Trophoblast cell (in vitro differentiated cells and primary cell): ENCODE measurements around the gene COL4A2.

ENCODE experiments used
- DNase-seq, 2 donors: peaks; one replicate each; pipeline ENCODE4 v3.0.0-alpha.2; 2016
- H2AFZ ChIP-seq: 2 replicates; pipeline ENCODE4 v1.6.1; 2013; ENCODE audit warnings: low read length, moderate library complexity, mild to moderate bottlenecking; ENCODE audit not compliant: insufficient read depth, poor library complexity
- H2AK5ac ChIP-seq: 2 replicates; pipeline ENCODE4 v1.6.1; 2013; ENCODE audit warnings: mild to moderate bottlenecking, low read length
- H2BK120ac ChIP-seq: 2 replicates; pipeline ENCODE4 v1.6.1; 2013; ENCODE audit warnings: low read length, mild to moderate bottlenecking, moderate library complexity; ENCODE audit not compliant: insufficient read depth, poor library complexity
- H2BK12ac ChIP-seq: 2 replicates; pipeline ENCODE4 v1.6.1; 2013; ENCODE audit warnings: mild to moderate bottlenecking, low read length, moderate library complexity
- H2BK5ac ChIP-seq: 2 replicates; pipeline ENCODE4 v1.6.1; 2013; ENCODE audit warnings: low read length, low read depth, moderate library complexity, mild to moderate bottlenecking; ENCODE audit not compliant: poor library complexity
- H3K14ac ChIP-seq: 2 replicates; pipeline ENCODE4 v1.6.1; 2013; ENCODE audit warnings: mild to moderate bottlenecking, low read length
- H3K18ac ChIP-seq: 2 replicates; pipeline ENCODE4 v1.6.1; 2013; ENCODE audit warnings: mild to moderate bottlenecking, low read length
- H3K23ac ChIP-seq: 2 replicates; pipeline ENCODE4 v1.6.1; 2013; ENCODE audit warnings: low read length
- H3K27ac ChIP-seq: 2 replicates; pipeline ENCODE4 v1.5.1; 2013; ENCODE audit warnings: low read depth, mild to moderate bottlenecking, inconsistent platforms, low read length, moderate library complexity
- H3K27me3 ChIP-seq: 2 replicates; pipeline ENCODE4 v1.6.1; 2013; ENCODE audit warnings: inconsistent platforms, mild to moderate bottlenecking, low read length, moderate library complexity; ENCODE audit not compliant: insufficient read depth
- H3K36me3 ChIP-seq, 2 experiments: 1 replicate in 1 of 2; 2 replicates in 1 of 2; pipeline ENCODE4 v1.6.1; 2013; ENCODE audit warnings: low read length in 2 of 2, mild to moderate bottlenecking in 2 of 2, moderate library complexity in 1 of 2; ENCODE audit not compliant: insufficient read depth in 2 of 2, control insufficient read depth in 1 of 2
- H3K4ac ChIP-seq: 2 replicates; pipeline ENCODE4 v1.6.1; 2013; ENCODE audit warnings: low read depth, mild to moderate bottlenecking, low read length, moderate library complexity
- H3K4me1 ChIP-seq, 2 experiments: 1 replicate in 1 of 2; 2 replicates in 1 of 2; pipeline ENCODE4 v1.6.1; 2013; ENCODE audit warnings: low read length in 2 of 2, mild to moderate bottlenecking in 2 of 2, moderate library complexity in 1 of 2; ENCODE audit not compliant: insufficient read depth in 2 of 2, control insufficient read depth in 1 of 2
- H3K4me2 ChIP-seq: 2 replicates; pipeline ENCODE4 v1.6.1; 2013; ENCODE audit warnings: inconsistent platforms, mild to moderate bottlenecking, low read length, moderate library complexity
- H3K4me3 ChIP-seq: 2 replicates; pipeline ENCODE4 v1.5.1; 2013; ENCODE audit warnings: mild to moderate bottlenecking, low read depth, low read length, inconsistent platforms
- H3K79me1 ChIP-seq: one replicate; pipeline ENCODE4 v1.6.1; 2013; ENCODE audit warnings: low read length
- H3K79me2 ChIP-seq: 2 replicates; pipeline ENCODE4 v1.6.1; 2013; ENCODE audit warnings: low read length, mild to moderate bottlenecking; ENCODE audit not compliant: control insufficient read depth, insufficient read depth, poor library complexity
- H3K9ac ChIP-seq: 2 replicates; pipeline ENCODE4 v1.6.1; 2013; ENCODE audit warnings: mild to moderate bottlenecking, low read length
- H3K9me3 ChIP-seq: 2 replicates; pipeline ENCODE4 v1.6.1; 2013; ENCODE audit warnings: low read depth, mild to moderate bottlenecking, control low read depth, inconsistent platforms, low read length; ENCODE audit not compliant: insufficient read depth
- H4K12ac ChIP-seq: 2 replicates; pipeline ENCODE4 v1.6.1; 2013; ENCODE audit warnings: low read depth, mild to moderate bottlenecking, low read length, moderate library complexity
- H4K8ac ChIP-seq: 2 replicates; pipeline ENCODE4 v1.6.1; 2013; ENCODE audit warnings: low read depth, mild to moderate bottlenecking, low read length, moderate library complexity
- H4K91ac ChIP-seq: one replicate; pipeline ENCODE4 v1.6.1; 2013; ENCODE audit warnings: low read depth, mild to moderate bottlenecking, low read length, moderate library complexity
- WGBS: extraction: QIAGEN DNeasy Blood & Tissue Kit; methylation state at CpG from one replicate; pipeline ENCODE4 v1.1.7; 2013; ENCODE audit warnings: missing lambda C conversion rate; ENCODE audit not compliant: insufficient read length, insufficient coverage; ENCODE audit errors: extremely low coverage; 5-methylcytosine and 5-hydroxymethylcytosine counted together

The COL4A2 gene

GRCh38 chr13:110542169-110542796 lies 235.2 kb downstream of the COL4A2 start:
- Histone ChIP-seq H3K4me1 (peaks cover 27 to 31% of the 10 kb centered on the region in 2 experiments), H3K36me3 (peaks cover 4 to 8% of the 10 kb centered on the region in 2 experiments), H3K18ac (no peak overlapping the region), H3K27me3 (no peaks in the 10 kb centered on the region), H4K91ac (no peak overlapping the region), H4K8ac (no peak overlapping the region), H3K9ac (no peak overlapping the region), H2AFZ (no peak overlapping the region), H3K14ac (no peak overlapping the region), H4K12ac (no peak overlapping the region), H3K79me2 (peaks cover 9% of the 10 kb centered on the region), H2BK120ac (no peak overlapping the region), H3K79me1 (peaks cover 21% of the 10 kb centered on the region), H3K23ac (no peak overlapping the region), H3K4me3 (no peak overlapping the region), H3K9me3 (peaks cover 2% of the 10 kb centered on the region), H2BK5ac (no peak overlapping the region), H3K4ac (no peak overlapping the region), H2AK5ac (no peak overlapping the region), H2BK12ac (no peak overlapping the region), H3K27ac (peak overlapping the region; percentile 7), H3K4me2 (no peak overlapping the region)
- DNase-seq: no peak
- no CpG with 5 or more reads among the region's 6 CpGs for WGBS

DNA sequence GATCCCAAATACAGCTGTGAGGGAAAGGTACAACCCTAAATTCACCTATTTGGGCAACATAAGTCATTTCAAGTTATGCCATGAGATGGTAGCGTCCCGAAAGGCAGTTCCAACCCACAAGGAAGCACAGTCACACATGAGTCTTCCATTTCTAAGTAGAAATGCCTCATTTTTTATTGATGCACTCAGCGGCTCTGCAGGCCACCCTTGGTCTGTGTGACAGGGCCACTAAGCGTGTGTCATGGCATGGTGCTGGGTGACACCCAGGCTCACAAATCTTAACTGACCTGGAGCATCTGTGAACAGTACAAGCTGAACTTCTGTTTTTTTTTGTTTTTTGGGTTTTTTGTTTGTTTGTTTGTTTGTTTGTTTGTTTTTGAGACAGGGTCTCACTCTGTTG lies 239.3 kb downstream of the COL4A2 start:
- no CpG with 5 or more reads among the region's 4 CpGs for WGBS
- Histone ChIP-seq H3K9me3 (peaks cover 2% of the 10 kb centered on the region), H3K9ac (no peak overlapping the region), H3K27ac (peak overlapping the region; percentile 72), H4K12ac (no peak overlapping the region), H2AK5ac (peak overlapping the region; percentile 67), H3K4me2 (no peak overlapping the region), H3K14ac (peak overlapping the region; percentile 88), H3K79me1 (peaks cover 36% of the 10 kb centered on the region), H2BK12ac (peak overlapping the region; percentile 96), H3K4me3 (no peak overlapping the region), H3K36me3 (peaks cover 7 to 8% of the 10 kb centered on the region in 2 experiments), H3K4me1 (peaks cover 35 to 45% of the 10 kb centered on the region in 2 experiments), H3K27me3 (no peaks in the 10 kb centered on the region), H2AFZ (no peak overlapping the region), H3K4ac (peak overlapping the region; percentile 83), H3K18ac (peak overlapping the region; percentile 92), H3K79me2 (peaks cover 12% of the 10 kb centered on the region), H3K23ac (no peak overlapping the region), H4K91ac (peak overlapping the region; percentile 92), H4K8ac (peak overlapping the region; percentile 76), H2BK120ac (peak overlapping the region; percentile 94), H2BK5ac (peak overlapping the region; percentile 89)
- peak; percentile 30 to 46 for DNase-seq

DNA sequence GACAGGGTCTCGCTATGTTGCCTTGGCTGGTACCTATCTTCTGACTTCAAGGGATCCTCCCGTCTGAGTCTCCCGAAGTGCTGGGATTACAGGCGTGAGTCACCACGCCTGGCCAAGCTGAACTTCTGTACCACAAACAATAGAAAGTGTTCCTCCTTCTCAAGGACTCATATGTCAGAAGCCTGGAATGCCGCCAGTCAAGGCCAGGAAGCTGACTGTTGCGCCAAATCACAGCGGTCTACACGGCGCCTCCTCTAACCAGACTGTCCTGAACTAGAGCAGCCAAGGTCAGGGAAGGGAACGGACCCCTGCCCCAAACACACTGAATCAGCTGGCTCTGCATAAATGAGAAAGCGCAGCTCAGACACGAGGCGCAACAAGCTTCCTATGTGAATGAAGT lies 239.8 kb downstream of the COL4A2 start:
- H3K79me1 ChIP-seq: peaks cover 33% of the 10 kb centered on the region
- no peak overlapping the region for H3K14ac ChIP-seq
- H3K27ac ChIP-seq: peak overlapping the region; percentile 85
- no peak overlapping the region for H4K8ac ChIP-seq
- peak overlapping the region; percentile 81 for H4K91ac ChIP-seq
- DNase-seq: peak; percentile 91 to 95
- no peak overlapping the region for H3K9ac ChIP-seq
- no peak overlapping the region for H2BK12ac ChIP-seq
- no peak overlapping the region for H2AFZ ChIP-seq
- no peak overlapping the region for H3K18ac ChIP-seq
- no peak overlapping the region for H3K23ac ChIP-seq
- peak overlapping the region; percentile 17 for H3K4me2 ChIP-seq
- H3K4me1 ChIP-seq: peaks cover 32 to 42% of the 10 kb centered on the region in 2 experiments
- no CpG with 5 or more reads among the region's 14 CpGs for WGBS
- H3K36me3 ChIP-seq: peaks cover 7 to 8% of the 10 kb centered on the region in 2 experiments
- H4K12ac ChIP-seq: no peak overlapping the region
- no peak overlapping the region for H3K4ac ChIP-seq
- peak overlapping the region; percentile 71 for H2BK5ac ChIP-seq
- no peak overlapping the region for H2AK5ac ChIP-seq
- H3K27me3 ChIP-seq: no peaks in the 10 kb centered on the region
- H3K79me2 ChIP-seq: peaks cover 9% of the 10 kb centered on the region
- no peak overlapping the region for H3K4me3 ChIP-seq
- H2BK120ac ChIP-seq: peak overlapping the region; percentile 56
- peaks cover 2% of the 10 kb centered on the region for H3K9me3 ChIP-seq

GRCh38 chr13:110548891-110549794 lies 242.1 kb downstream of the COL4A2 start:
- H3K23ac ChIP-seq: no peak overlapping the region
- H3K18ac ChIP-seq: peak overlapping the region; percentile 13
- peaks cover 5 to 6% of the 10 kb centered on the region in 2 experiments for H3K36me3 ChIP-seq
- peaks cover 32 to 40% of the 10 kb centered on the region in 2 experiments for H3K4me1 ChIP-seq
- peak; percentile 70 to 92 for DNase-seq
- H3K27me3 ChIP-seq: no peaks in the 10 kb centered on the region
- peak overlapping the region; percentile 59 for H3K4ac ChIP-seq
- H3K9me3 ChIP-seq: peaks cover 2% of the 10 kb centered on the region
- peak overlapping the region; percentile 71 for H4K91ac ChIP-seq
- peak overlapping the region; percentile 57 for H3K14ac ChIP-seq
- H2BK5ac ChIP-seq: peak overlapping the region; percentile 63
- no peak overlapping the region for H4K12ac ChIP-seq
- H4K8ac ChIP-seq: peak overlapping the region; percentile 25
- no peak overlapping the region for H2AFZ ChIP-seq
- H2BK12ac ChIP-seq: peak overlapping the region; percentile 81
- no peak overlapping the region for H3K4me2 ChIP-seq
- H3K9ac ChIP-seq: no peak overlapping the region
- peaks cover 34% of the 10 kb centered on the region for H3K79me1 ChIP-seq
- peak overlapping the region; percentile 83 for H3K27ac ChIP-seq
- H3K4me3 ChIP-seq: no peak overlapping the region
- peak overlapping the region; percentile 89 for H2BK120ac ChIP-seq
- peaks cover 10% of the 10 kb centered on the region for H3K79me2 ChIP-seq
- H2AK5ac ChIP-seq: peak overlapping the region; percentile 55
- no CpG with 5 or more reads among the region's 7 CpGs for WGBS
